K562 (cell line): ENCODE data around the gene UBA52. TPM values are rescaled to one million over a fixed set of nuclear protein-coding genes. Genes with fewer than 3 reads are reported as not detected.

Source experiments
- ARHGAP35 ChIP-seq: fragments of 450-650 bp; IDR thresholded peaks from 2 replicates; pipeline ENCODE4 v1.6.1; 2018; ENCODE audit not compliant: partially characterized antibody
- FOXJ3 ChIP-seq: sonication (generic); formaldehyde crosslinking; IDR thresholded peaks from 2 replicates; pipeline ENCODE4 v1.4.0; 2020; ENCODE audit warnings: mild to moderate bottlenecking, missing genetic modification reagents
- FOXP1 ChIP-seq: sonication (generic); formaldehyde crosslinking; IDR thresholded peaks from 2 replicates; pipeline ENCODE4 v1.8.0; 2022; ENCODE audit warnings: mild to moderate bottlenecking, missing genetic modification reagents
- HOXB6 ChIP-seq: fragments of 250-450 bp; sonication (Bioruptor Pico); IDR thresholded peaks from 2 replicates; pipeline ENCODE4 v1.5.1; 2022; ENCODE audit warnings: mild to moderate bottlenecking, borderline replicate concordance
- MAFK ChIP-seq: IDR thresholded peaks from 2 replicates; pipeline ENCODE4 v1.6.1; 2011; ENCODE audit warnings: low read length, improper control_type of control experiment
- MEF2A ChIP-seq: IDR thresholded peaks from 2 replicates; pipeline ENCODE4 v1.6.1; 2011; ENCODE audit warnings: low read depth, mild to moderate bottlenecking, low read length, moderate library complexity; ENCODE audit not compliant: control insufficient read depth
- MIER1 ChIP-seq: fragments of 450-650 bp; IDR thresholded peaks from 2 replicates; pipeline ENCODE4 v1.6.1; 2016; ENCODE audit warnings: antibody characterized with exemption, mild to moderate bottlenecking, low read depth
- NFIX ChIP-seq: fragments of 250-450 bp; sonication (Bioruptor Pico); IDR thresholded peaks from 2 replicates; pipeline ENCODE4 v1.4.0; 2020; ENCODE audit warnings: low read depth, mild to moderate bottlenecking, moderate library complexity
- NFXL1 ChIP-seq: fragments of 450-650 bp; formaldehyde crosslinking; IDR thresholded peaks from 2 replicates; pipeline ENCODE4 v1.4.0; 2021; ENCODE audit warnings: mild to moderate bottlenecking
- NR0B1 ChIP-seq: fragments of 450-650 bp; IDR thresholded peaks from one replicate; pipeline ENCODE4 v1.6.1; 2018; ENCODE audit warnings: mild to moderate bottlenecking, moderate library complexity; ENCODE audit not compliant: partially characterized antibody
- POLR2G ChIP-seq: fragments of 200-400 bp; formaldehyde crosslinking; IDR thresholded peaks from 2 replicates; pipeline ENCODE4 v1.6.1; 2017; ENCODE audit warnings: low read depth, mild to moderate bottlenecking, antibody characterized with exemption, low read length, moderate library complexity
- POLR3G ChIP-seq: IDR thresholded peaks from 2 replicates; pipeline ENCODE4 v1.6.1; 2011; ENCODE audit not compliant: insufficient read length, insufficient replicate concordance; ENCODE audit errors: extremely low read depth
- RB1 ChIP-seq: fragments of 450-650 bp; IDR thresholded peaks from 2 replicates; pipeline ENCODE4 v1.6.1; 2017; ENCODE audit warnings: low read depth, mild to moderate bottlenecking
- SAP30 ChIP-seq: fragments of 200-600 bp; sonication (generic); IDR thresholded peaks from 2 replicates; pipeline ENCODE4 v1.6.1; 2012; ENCODE audit warnings: borderline replicate concordance, low read depth, mild to moderate bottlenecking, moderate library complexity, low read length, control low read depth, inconsistent platforms; ENCODE audit not compliant: insufficient read depth, poor library complexity, severe bottlenecking
- SIX5 ChIP-seq, 2 experiments: IDR thresholded peaks; 2 replicates each; pipeline ENCODE4 v1.6.1; 2011; ENCODE audit warnings: low read length in 2 of 2, borderline replicate concordance in 1 of 2, low read depth in 1 of 2, mild to moderate bottlenecking in 1 of 2, moderate library complexity in 1 of 2; ENCODE audit not compliant: insufficient read depth in 1 of 2
- SMARCE1 ChIP-seq: fragments of 450-650 bp; IDR thresholded peaks from 2 replicates; pipeline ENCODE4 v1.7.1; 2016; ENCODE audit warnings: mild to moderate bottlenecking
- ZNF175 ChIP-seq: fragments of 200-800 bp; sonication (Bioruptor generic); IDR thresholded peaks from 2 replicates; pipeline ENCODE4 v1.6.1; 2016; ENCODE audit warnings: low read depth, mild to moderate bottlenecking, missing genetic modification characterization, missing compliant biosample characterization
- ZNF445 ChIP-seq: fragments of 250-450 bp; sonication (Bioruptor Pico); IDR thresholded peaks from 2 replicates; pipeline ENCODE4 v1.4.0; 2020; ENCODE audit warnings: low read depth, mild to moderate bottlenecking, moderate library complexity
- polyA plus RNA-seq, 8 experiments: library from polyadenylated mRNA; depleted of rRNA in 4 of 8; stranded (reverse) in 5 of 8; unstranded in 3 of 8; fragments of >200 nt; fragmentation: Nextera tagmentation in 2 of 8; fragmentation: Illumina TruSeq in 1 of 8; extraction: Ambion mirVana in 2 of 8; extraction: Trizol in 1 of 8; gene quantifications; 2 replicates each; pipeline versions ENCODE4 v1.2.1 to v1.2.3, GENCODE V29; 2011 to 2014; ENCODE audit warnings: inconsistent platforms in 1 of 8, missing spikeins in 1 of 8
- total RNA-seq, 7 experiments: library from RNA; depleted of rRNA in 6 of 7; stranded (reverse); fragments of >200 nt in 6 of 7; fragmentation: Illumina TruSeq in 2 of 7; extraction: Trizol in 2 of 7; gene quantifications; 2 replicates each; pipeline versions ENCODE4 v1.2.1 to v1.2.3, GENCODE V29; 2011 to 2021; ENCODE audit warnings: low replicate concordance in 1 of 7
- TF ChIP-seq, protein P1 (sequence below): fragments of 450-650 bp; IDR thresholded peaks from 2 replicates; pipeline ENCODE4 v1.6.1; 2016; ENCODE audit warnings: missing biosample characterization, missing genetic modification characterization
- TF ChIP-seq, protein P2 (sequence below): fragments of 150-350 bp; conservative IDR thresholded peaks from 2 replicates; pipeline ENCODE4 v1.6.1; 2014; ENCODE audit warnings: low read length
- TF ChIP-seq, protein P3 (sequence below): sonication (generic); formaldehyde crosslinking; IDR thresholded peaks from 2 replicates; pipeline ENCODE4 v1.8.1; 2022; ENCODE audit warnings: missing genetic modification reagents

Gene UBA52
- total and polyA plus RNA-seq, 9 of the 15 experiments (the other 6 are each of a cell fraction or from before 2014, with no cell fraction given): 1,110 to 2,751 (median 1,733) TPM

- TF ChIP-seq NR0B1 (no peak), FOXP1 (CRISPR knock-in tag) (0 out of 2 replicates have a peak, but pooled peaks have one; percentile 58), SIX5 (IDR thresholded peaks at IDR 0.05; ENCODE audit: borderline replicate concordance in 1 of 2, insufficient read depth in 1 of 2, low read depth in 1 of 2, low read length in 2 of 2) (no peak), ARHGAP35 (no peak), SMARCE1 (no peak), FOXJ3 (CRISPR knock-in tag) (no peak), POLR2G (peak; percentile 61), ZNF175 (CRISPR knock-in tag) (no peak), MIER1 (peak; percentile 55; the same call in 1 of the 2 replicates), POLR3G (no peak), MEF2A (no peak), MAFK (no peak), NFXL1 (CRISPR knock-in tag) (no peak), NFIX (no peak), RB1 (peak; percentile 91), HOXB6 (no peak), SAP30 (peak; percentile 43), ZNF445 (CRISPR knock-in tag) (no peak)
- TF ChIP-seq, protein P1, sequence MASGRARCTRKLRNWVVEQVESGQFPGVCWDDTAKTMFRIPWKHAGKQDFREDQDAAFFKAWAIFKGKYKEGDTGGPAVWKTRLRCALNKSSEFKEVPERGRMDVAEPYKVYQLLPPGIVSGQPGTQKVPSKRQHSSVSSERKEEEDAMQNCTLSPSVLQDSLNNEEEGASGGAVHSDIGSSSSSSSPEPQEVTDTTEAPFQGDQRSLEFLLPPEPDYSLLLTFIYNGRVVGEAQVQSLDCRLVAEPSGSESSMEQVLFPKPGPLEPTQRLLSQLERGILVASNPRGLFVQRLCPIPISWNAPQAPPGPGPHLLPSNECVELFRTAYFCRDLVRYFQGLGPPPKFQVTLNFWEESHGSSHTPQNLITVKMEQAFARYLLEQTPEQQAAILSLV (tag): no peak
- TF ChIP-seq, protein P2, sequence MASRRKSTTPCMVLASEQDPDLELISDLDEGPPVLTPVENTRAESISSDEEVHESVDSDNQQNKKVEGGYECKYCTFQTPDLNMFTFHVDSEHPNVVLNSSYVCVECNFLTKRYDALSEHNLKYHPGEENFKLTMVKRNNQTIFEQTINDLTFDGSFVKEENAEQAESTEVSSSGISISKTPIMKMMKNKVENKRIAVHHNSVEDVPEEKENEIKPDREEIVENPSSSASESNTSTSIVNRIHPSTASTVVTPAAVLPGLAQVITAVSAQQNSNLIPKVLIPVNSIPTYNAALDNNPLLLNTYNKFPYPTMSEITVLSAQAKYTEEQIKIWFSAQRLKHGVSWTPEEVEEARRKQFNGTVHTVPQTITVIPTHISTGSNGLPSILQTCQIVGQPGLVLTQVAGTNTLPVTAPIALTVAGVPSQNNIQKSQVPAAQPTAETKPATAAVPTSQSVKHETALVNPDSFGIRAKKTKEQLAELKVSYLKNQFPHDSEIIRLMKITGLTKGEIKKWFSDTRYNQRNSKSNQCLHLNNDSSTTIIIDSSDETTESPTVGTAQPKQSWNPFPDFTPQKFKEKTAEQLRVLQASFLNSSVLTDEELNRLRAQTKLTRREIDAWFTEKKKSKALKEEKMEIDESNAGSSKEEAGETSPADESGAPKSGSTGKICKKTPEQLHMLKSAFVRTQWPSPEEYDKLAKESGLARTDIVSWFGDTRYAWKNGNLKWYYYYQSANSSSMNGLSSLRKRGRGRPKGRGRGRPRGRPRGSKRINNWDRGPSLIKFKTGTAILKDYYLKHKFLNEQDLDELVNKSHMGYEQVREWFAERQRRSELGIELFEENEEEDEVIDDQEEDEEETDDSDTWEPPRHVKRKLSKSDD: no peak
- TF ChIP-seq, protein P3, sequence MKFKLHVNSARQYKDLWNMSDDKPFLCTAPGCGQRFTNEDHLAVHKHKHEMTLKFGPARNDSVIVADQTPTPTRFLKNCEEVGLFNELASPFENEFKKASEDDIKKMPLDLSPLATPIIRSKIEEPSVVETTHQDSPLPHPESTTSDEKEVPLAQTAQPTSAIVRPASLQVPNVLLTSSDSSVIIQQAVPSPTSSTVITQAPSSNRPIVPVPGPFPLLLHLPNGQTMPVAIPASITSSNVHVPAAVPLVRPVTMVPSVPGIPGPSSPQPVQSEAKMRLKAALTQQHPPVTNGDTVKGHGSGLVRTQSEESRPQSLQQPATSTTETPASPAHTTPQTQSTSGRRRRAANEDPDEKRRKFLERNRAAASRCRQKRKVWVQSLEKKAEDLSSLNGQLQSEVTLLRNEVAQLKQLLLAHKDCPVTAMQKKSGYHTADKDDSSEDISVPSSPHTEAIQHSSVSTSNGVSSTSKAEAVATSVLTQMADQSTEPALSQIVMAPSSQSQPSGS (CRISPR knock-in tag): no peak; the same call in 1 of the 2 replicates
Observed at GRCh38 chr19:18589380-18590272, 18.0 kb downstream of the UBA52 start (continued).
